ENCODE data around the gene TFDP1.

DNA sequence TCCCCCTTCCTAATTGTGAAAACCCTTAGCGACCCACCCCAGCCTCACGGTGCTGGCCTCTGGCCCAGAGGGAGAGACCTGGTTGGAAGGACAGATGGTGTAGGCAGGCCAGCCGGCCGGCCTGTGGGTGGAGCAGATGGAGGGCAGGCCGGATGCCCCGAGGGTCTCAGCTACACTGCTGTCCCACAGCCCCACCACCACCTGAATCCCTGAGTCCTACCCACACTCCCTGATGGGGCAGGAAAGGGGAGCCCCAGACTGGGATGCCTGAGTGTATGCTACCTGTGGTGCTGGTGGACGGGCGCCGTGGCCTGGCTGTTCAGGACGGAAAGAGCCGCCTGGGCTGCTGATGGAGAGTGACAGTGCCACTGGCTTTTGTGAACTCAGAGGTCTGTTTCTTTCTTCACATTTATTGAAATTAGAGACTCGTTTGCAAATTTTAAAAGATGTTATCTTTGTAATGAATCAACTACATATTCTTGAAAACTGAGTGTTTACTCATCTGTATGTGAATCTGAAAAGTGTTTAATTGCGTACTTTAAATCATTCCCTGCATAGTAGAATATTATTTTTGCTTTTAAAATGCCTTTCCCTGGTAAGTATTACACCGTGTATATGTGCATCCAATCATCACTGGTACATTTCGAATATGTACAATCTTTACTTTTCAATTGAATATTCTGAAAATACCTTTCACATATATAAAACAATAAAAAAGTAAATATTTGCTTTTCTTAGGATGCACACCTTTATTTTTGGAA is 35.7 kb downstream of the TFDP1 start:
- TF ChIP-seq, protein P1, sequence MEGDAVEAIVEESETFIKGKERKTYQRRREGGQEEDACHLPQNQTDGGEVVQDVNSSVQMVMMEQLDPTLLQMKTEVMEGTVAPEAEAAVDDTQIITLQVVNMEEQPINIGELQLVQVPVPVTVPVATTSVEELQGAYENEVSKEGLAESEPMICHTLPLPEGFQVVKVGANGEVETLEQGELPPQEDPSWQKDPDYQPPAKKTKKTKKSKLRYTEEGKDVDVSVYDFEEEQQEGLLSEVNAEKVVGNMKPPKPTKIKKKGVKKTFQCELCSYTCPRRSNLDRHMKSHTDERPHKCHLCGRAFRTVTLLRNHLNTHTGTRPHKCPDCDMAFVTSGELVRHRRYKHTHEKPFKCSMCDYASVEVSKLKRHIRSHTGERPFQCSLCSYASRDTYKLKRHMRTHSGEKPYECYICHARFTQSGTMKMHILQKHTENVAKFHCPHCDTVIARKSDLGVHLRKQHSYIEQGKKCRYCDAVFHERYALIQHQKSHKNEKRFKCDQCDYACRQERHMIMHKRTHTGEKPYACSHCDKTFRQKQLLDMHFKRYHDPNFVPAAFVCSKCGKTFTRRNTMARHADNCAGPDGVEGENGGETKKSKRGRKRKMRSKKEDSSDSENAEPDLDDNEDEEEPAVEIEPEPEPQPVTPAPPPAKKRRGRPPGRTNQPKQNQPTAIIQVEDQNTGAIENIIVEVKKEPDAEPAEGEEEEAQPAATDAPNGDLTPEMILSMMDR (IDR thresholded peaks at IDR 0.05; ENCODE audit: insufficient read depth, low read length, poor library complexity, severe bottlenecking): no peak
- no peak for TF ChIP-seq EZH2phosphoT487 (conservative IDR thresholded peaks at IDR 0.05; ENCODE audit: low read length)
